Femur (tissue), 1 donor: ENCODE measurements around the gene GNA12.
A peak's percentile ranks its signal among the peaks of the same experiment; 100 is the strongest.
"Not testable (repeated sequence)": the region's sequence is repeated elsewhere in the genome, so short reads cannot be mapped to it uniquely, and the experiment has no call there.

Experiments used
- DNase-seq: peaks from one replicate; pipeline ENCODE4 v3.0.0-alpha.2; 2017

Gene GNA12

GRCh38 chr7:2725178-2726105 is 118.7 kb downstream of the GNA12 start:
- DNase-seq = no peak

GRCh38 chr7:2724453-2725177 is 119.5 kb downstream of the GNA12 start:
- no peak for DNase-seq

GRCh38 chr7:2724036-2724435 is 120.1 kb downstream of the GNA12 start:
- not testable (repeated sequence) for DNase-seq

- DNase-seq = no peak
Observed at GRCh38 chr7:2723138-2723850, 120.8 kb downstream of the GNA12 start.

GRCh38 chr7:2722591-2722990 is 121.5 kb downstream of the GNA12 start:
- DNase-seq = no peak

- no peak for DNase-seq
Observed at GRCh38 chr7:2721842-2722241, 122.3 kb downstream of the GNA12 start.

GRCh38 chr7:2720024-2720423 is 124.1 kb downstream of the GNA12 start:
- DNase-seq = no peak

GRCh38 chr7:2719007-2719406 is 125.1 kb downstream of the GNA12 start:
- DNase-seq = no peak

- no peak for DNase-seq
Observed at GRCh38 chr7:2718296-2718965, 125.7 kb downstream of the GNA12 start.

- DNase-seq = peak; percentile 68
Observed at GRCh38 chr7:2717293-2718261, 126.5 kb downstream of the GNA12 start.

- DNase-seq = no peak
Observed at GRCh38 chr7:2716906-2717292, 127.2 kb downstream of the GNA12 start.

GRCh38 chr7:2716488-2716887 is 127.6 kb downstream of the GNA12 start:
- no peak for DNase-seq

GRCh38 chr7:2715341-2716231 is 128.5 kb downstream of the GNA12 start:
- DNase-seq = no peak

GRCh38 chr7:2714636-2715035 is 129.5 kb downstream of the GNA12 start:
- DNase-seq = no peak

GRCh38 chr7:2713978-2714377 is 130.1 kb downstream of the GNA12 start:
- no peak for DNase-seq

- peak; percentile 59 for DNase-seq
Observed at GRCh38 chr7:2713370-2713769, 130.7 kb downstream of the GNA12 start.

GRCh38 chr7:2711895-2712675 is 132.0 kb downstream of the GNA12 start:
- DNase-seq = no peak

GRCh38 chr7:2710901-2711551 is 133.1 kb downstream of the GNA12 start:
- DNase-seq = no peak

GRCh38 chr7:2710286-2710655 is 133.8 kb downstream of the GNA12 start:
- DNase-seq = no peak
